ENCODE results near the gene CAMKK1.
A peak's percentile ranks its signal among the peaks of the same experiment; 100 is the strongest.

The CAMKK1 gene

GRCh38 chr17:3911271-3912053, 18.6 kb upstream of the CAMKK1 start:
- TF ChIP-seq, protein P1, sequence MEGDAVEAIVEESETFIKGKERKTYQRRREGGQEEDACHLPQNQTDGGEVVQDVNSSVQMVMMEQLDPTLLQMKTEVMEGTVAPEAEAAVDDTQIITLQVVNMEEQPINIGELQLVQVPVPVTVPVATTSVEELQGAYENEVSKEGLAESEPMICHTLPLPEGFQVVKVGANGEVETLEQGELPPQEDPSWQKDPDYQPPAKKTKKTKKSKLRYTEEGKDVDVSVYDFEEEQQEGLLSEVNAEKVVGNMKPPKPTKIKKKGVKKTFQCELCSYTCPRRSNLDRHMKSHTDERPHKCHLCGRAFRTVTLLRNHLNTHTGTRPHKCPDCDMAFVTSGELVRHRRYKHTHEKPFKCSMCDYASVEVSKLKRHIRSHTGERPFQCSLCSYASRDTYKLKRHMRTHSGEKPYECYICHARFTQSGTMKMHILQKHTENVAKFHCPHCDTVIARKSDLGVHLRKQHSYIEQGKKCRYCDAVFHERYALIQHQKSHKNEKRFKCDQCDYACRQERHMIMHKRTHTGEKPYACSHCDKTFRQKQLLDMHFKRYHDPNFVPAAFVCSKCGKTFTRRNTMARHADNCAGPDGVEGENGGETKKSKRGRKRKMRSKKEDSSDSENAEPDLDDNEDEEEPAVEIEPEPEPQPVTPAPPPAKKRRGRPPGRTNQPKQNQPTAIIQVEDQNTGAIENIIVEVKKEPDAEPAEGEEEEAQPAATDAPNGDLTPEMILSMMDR (IDR thresholded peaks at IDR 0.05; ENCODE audit: poor library complexity, severe bottlenecking) = no peak
- Histone ChIP-seq H3K27me3 (ENCODE audit: insufficient read depth, poor library complexity, severe bottlenecking) (no peaks in the 10 kb centered on the region), H3K4me3 (ENCODE audit: severe bottlenecking) (no peak overlapping the region), H3K36me3 (ENCODE audit: low read depth) (no peaks in the 10 kb centered on the region), H3K9me3 (ENCODE audit: severe bottlenecking) (no peaks in the 10 kb centered on the region), H3K27ac (ENCODE audit: poor library complexity, severe bottlenecking) (no peak overlapping the region), H3K4me1 (ENCODE audit: insufficient read depth, poor library complexity, severe bottlenecking) (no peaks in the 10 kb centered on the region)
- DNase-seq (ENCODE audit: low spot score) (no peak), ATAC-seq (ENCODE audit: low read depth) (no peak)

DNA sequence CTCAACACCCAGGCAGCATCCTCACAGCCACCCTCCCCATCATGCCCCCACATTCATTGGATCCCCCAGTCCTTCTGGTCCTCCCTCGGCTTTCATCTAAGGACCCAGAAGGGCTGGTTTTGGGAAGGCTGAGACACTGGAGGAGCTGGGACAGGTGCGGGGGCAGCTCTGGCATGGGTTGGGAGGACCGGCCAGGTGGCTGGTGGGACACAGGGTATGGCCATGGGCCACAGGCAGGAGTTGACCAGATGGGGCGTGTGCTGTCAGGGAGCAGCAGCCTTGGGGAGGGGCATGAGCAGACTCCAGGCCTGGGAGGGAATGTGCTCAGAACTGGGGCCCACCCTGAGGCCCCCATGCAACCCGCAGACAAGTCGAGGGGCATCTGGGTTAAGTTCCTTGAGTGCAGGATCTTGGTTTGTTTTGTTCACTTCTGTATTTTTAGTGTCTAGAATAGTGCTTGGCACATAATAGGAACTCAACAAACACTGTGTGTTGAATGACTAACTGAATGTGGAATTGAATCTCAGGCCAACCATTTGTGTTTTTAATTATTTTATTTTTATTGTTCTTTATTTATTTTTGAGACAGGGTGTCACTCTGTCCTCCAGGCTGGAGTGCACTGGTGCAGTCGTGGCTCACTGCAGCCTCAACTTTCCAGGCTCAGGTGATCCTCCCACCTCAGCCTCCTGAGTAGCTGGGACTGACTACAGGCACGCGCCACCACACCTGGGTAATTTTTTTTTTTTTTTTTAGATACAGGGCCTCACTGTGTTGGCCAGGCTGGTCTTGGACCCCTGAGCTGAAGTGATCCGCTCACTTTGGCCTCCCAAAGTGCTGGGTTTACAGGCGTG, 17.8 kb upstream of the CAMKK1 start:
- no peaks in the 10 kb centered on the region for H3K4me1 ChIP-seq (ENCODE audit: insufficient read depth, poor library complexity, severe bottlenecking)
- H3K27ac ChIP-seq (ENCODE audit: poor library complexity, severe bottlenecking) = no peak overlapping the region
- no peaks in the 10 kb centered on the region for H3K27me3 ChIP-seq (ENCODE audit: insufficient read depth, poor library complexity, severe bottlenecking)
- no peak overlapping the region for H3K4me3 ChIP-seq (ENCODE audit: severe bottlenecking)
- ATAC-seq (ENCODE audit: low read depth) (no peak), DNase-seq (ENCODE audit: low spot score) (no peak)
- no peaks in the 10 kb centered on the region for H3K9me3 ChIP-seq (ENCODE audit: severe bottlenecking)
- H3K36me3 ChIP-seq (ENCODE audit: low read depth) = no peaks in the 10 kb centered on the region
- TF ChIP-seq, protein P1 (IDR thresholded peaks at IDR 0.05; ENCODE audit: poor library complexity, severe bottlenecking) = no peak

DNA sequence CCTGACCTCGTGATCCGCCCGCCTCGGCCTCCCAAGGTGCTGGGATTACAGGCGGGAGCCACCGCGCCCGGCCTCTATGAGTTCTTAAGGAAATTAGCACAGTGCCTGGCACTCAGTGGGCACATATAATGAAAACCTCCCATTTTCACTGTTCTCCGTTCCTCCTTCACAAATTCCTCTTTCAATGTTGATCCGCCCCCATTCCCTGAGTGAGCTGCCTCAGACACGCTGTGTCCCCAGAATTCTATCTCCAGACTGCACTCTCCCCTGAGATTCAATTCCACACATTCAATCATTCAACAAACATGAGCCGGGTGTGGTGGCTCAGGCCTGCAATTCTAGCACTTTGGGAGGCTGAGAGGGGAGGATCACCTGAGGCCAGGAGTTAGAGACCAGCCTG, 16.4 kb upstream of the CAMKK1 start:
- Histone ChIP-seq H3K27me3 (ENCODE audit: insufficient read depth, poor library complexity, severe bottlenecking) (no peaks in the 10 kb centered on the region), H3K27ac (ENCODE audit: poor library complexity, severe bottlenecking) (no peak overlapping the region), H3K9me3 (ENCODE audit: severe bottlenecking) (no peaks in the 10 kb centered on the region), H3K36me3 (ENCODE audit: low read depth) (no peaks in the 10 kb centered on the region), H3K4me3 (ENCODE audit: severe bottlenecking) (no peak overlapping the region), H3K4me1 (ENCODE audit: insufficient read depth, poor library complexity, severe bottlenecking) (no peaks in the 10 kb centered on the region)
- ATAC-seq (ENCODE audit: low read depth) = no peak
- no peak for DNase-seq (ENCODE audit: low spot score)
- TF ChIP-seq, protein P1 (IDR thresholded peaks at IDR 0.05; ENCODE audit: poor library complexity, severe bottlenecking) = no peak

- Histone ChIP-seq H3K4me1 (ENCODE audit: insufficient read depth, poor library complexity, severe bottlenecking) (no peaks in the 10 kb centered on the region), H3K36me3 (ENCODE audit: low read depth) (no peaks in the 10 kb centered on the region), H3K9me3 (ENCODE audit: severe bottlenecking) (no peaks in the 10 kb centered on the region), H3K4me3 (ENCODE audit: severe bottlenecking) (no peak overlapping the region), H3K27me3 (ENCODE audit: insufficient read depth, poor library complexity, severe bottlenecking) (no peaks in the 10 kb centered on the region), H3K27ac (ENCODE audit: poor library complexity, severe bottlenecking) (no peak overlapping the region)
- DNase-seq (ENCODE audit: low spot score) (no peak), ATAC-seq (ENCODE audit: low read depth) (no peak)
- TF ChIP-seq, protein P1 (IDR thresholded peaks at IDR 0.05; ENCODE audit: poor library complexity, severe bottlenecking) = peak; percentile 37
Observed at GRCh38 chr17:3907483-3908216, 14.8 kb upstream of the CAMKK1 start.

All from RWPE2 (cell line).